Activated CD4-positive, CD25-positive, alpha-beta regulatory T cell treated with anti-CD3 and anti-CD28 coated beads, Interleukin-2, amount 50 U/mL, for 24 hours (primary cell): ENCODE results near the gene INHBA.

Source experiments
- ATAC-seq, 2 donors: fragments of 150-1000 bp; cut with Tn5 transposase; one replicate each; pipeline ENCODE4 v1.10.0; 2021; ENCODE audit warnings: mild to moderate bottlenecking in 1 of 2, moderate library complexity in 1 of 2

The INHBA gene

GRCh38 chr7:41710838-41711237, 7.9 kb upstream of the INHBA start:
- no peak for ATAC-seq

DNA sequence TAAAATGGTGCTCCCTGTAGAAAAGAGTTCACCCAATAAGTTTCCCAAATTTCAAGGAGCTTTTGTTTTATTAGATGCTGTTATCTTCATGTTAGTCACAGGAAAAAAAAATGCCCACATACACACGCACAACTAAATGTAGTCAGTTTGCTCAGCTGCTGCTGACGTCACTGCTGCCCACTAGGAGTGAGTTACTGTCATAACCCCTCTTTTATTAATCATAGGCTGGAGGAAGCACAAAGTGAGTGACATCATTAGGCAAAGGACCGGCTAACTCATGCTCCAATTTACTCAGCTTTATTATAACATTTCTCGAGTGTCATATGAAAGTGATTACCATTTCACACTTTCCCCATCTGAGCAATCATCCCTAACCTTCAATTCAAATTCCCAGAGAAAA, 6.7 kb upstream of the INHBA start:
- ATAC-seq: no peak

DNA sequence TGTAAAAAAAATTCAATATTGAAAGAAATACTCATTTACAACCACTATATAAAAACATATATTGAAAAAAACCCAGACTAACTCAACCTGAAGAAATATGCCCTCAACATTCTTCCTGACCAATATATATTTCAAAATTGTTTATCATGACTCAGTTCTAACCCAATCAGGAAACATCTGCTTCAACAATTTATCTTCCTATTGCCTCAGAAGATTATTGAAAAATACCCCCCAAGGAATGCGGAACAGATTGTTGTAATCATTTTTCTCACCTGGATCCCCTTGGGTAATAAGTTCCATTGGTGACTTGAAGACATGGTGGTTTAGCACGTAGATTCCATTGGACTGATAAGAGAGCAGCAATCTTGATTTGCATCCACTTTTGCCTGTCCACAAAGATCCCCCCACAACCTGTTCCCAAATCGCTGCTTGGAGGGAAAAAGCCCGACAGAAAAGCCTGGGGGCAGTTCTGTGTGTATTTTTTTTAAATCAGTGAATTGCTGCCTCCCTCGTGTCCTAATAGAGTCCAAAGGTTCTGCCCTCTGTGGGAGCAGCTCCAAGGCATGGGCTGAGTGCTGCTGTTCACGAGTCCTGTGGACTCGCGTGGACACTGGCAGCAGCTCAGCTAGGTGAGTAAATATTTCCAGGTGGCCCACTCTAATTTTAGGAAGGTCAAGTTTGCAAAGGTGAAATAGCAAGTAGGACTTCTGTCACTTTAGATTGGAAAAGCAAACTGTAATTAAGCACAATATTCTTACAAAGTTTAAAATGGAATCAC, 5.9 kb upstream of the INHBA start:
- no peak for ATAC-seq

GRCh38 chr7:41706228-41706930, 3.5 kb upstream of the INHBA start:
- no peak for ATAC-seq

DNA sequence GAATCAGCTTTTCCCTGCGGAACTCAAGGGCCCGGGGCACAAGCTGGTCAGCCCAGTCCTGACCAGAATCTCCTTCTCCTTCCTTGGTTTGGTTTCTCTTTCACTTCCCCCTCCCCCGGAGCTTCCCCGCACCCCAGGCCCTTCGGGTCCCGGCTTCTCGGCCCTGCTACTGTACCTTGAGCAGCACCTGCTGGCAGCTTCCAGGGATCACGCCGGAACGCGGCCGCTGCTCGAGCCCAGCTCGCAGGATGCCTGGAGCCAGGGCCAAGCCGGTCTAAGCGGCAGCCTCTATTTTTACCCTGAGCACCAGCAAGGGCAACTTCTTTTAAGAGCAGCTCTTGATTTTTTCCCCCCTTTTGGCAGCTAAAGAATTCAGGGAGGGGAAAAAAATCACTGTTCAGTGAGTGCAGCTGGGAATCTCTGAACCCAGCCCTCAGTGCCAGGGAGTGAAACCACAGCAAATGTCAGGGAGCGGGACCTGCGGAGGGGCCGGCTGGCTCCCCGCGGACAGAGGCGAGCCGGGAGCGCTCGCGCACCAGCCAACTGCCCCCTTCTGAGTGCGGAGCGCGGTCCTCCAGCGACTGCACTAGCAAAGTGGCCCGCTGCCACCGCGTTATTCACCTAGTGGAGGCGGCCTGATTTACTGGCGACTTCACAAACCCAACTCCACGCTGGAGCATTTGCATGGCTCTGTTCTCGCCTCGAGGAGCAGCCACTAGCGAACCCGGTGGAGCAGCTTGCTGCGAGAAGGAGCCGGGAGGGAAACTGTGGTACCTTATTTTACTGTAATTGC, 2.4 kb upstream of the INHBA start:
- ATAC-seq: peak; percentile 78 to 79

- ATAC-seq: no peak
Observed at GRCh38 chr7:41701068-41701941, 1.6 kb downstream of the INHBA start.

- no peak for ATAC-seq
Observed at GRCh38 chr7:41700044-41700471, 2.8 kb downstream of the INHBA start.

DNA sequence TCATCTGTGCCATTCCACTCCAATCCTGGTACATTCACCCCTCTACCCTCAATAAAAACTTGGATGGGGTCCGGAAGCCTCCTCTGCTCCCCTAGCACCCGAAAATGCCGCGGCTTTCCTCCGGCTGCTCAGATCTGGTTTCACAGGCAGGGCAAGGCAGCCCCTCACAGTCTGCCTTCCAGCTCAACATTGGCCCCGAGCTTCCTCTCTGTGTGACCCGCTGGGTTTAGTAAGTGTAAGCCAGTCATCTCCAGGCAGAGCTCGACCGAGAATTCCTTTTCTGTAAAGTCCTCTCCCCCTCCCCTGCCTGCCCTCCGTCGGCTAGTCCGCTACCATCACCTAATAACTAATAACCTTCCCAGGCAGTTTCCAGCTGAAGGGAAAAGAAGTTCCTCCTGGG, 3.4 kb downstream of the INHBA start:
- no peak for ATAC-seq

- no peak for ATAC-seq
Observed at GRCh38 chr7:41698726-41699125, 4.2 kb downstream of the INHBA start.

GRCh38 chr7:41698114-41698513, 4.8 kb downstream of the INHBA start:
- no peak for ATAC-seq

DNA sequence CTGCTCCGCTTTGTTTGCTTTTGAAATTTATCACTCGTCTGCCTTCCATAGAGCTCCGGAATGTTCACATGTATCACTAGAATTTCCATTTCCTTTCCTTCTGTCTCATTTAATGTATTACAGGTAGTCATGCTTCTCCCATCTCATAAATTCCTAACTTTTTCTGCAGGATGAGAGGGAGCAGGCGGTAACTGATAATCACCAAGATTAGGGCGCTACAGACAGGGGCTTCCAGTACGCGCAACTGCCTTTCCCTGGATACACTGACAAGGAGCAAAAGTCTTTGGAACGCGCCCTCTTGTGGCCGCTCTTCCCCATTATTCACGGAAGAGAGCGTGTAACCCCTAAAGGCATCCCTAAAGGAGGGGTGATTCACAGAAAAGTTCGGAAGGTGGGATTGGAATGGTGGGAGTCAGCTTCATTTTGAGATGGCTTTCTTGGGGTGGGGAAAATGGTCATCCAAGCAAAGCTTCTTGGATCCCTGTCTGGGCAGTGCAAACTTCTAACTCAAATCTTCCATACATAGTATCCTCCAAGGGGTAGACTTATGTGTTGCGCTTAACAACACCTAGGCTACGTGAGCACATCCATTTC, 6.5 kb downstream of the INHBA start:
- ATAC-seq: no peak

DNA sequence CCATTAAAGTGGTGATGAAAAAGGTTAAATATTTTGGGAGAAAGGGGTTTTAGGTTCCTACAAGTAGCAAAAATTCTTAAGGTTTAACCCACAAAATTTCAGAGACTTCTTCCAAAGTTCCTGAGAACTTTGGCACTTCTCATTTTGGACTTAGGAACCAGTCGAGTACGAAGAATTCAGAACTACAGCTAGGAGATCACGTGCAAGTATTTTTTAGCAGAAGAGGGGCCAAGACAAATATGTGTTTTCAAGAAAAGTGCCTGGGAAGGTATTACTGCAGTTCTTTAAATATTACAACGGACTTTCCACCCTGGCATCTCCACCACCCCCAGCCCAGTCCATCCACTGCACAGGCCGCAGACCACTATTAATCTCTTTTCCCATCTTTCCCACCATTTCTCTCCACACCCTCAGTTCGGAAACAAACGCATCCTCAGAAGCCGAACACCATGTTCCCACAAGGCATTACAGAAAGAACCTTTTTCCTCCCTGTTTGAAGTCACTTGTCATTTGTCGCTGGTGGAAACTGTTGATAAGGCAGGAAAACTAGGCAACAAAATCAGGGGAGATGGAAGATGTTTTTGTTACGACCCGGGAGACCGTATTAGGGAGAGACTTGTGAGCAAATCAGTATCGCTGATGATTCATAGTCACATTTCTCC, 7.1 kb downstream of the INHBA start:
- ATAC-seq: no peak

DNA sequence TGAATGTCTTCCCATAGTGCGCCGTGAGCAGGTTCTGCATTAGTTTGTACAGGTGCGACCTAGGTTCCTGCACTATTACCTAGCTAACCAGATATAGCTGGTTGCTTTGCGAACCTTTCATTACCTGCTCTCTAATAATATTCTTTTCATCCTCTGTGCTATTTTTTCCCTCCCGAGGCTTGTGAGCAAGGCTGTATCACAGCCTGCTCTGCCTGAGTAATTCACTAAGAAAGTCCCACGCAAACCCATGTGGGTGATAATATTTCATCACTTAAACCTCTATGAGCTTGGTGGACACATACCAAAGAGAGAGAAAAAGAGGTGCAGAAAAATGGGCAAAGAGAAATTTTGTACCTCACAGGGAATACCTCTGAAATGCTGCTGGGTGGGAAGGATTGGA, 8.4 kb downstream of the INHBA start:
- ATAC-seq: no peak

DNA sequence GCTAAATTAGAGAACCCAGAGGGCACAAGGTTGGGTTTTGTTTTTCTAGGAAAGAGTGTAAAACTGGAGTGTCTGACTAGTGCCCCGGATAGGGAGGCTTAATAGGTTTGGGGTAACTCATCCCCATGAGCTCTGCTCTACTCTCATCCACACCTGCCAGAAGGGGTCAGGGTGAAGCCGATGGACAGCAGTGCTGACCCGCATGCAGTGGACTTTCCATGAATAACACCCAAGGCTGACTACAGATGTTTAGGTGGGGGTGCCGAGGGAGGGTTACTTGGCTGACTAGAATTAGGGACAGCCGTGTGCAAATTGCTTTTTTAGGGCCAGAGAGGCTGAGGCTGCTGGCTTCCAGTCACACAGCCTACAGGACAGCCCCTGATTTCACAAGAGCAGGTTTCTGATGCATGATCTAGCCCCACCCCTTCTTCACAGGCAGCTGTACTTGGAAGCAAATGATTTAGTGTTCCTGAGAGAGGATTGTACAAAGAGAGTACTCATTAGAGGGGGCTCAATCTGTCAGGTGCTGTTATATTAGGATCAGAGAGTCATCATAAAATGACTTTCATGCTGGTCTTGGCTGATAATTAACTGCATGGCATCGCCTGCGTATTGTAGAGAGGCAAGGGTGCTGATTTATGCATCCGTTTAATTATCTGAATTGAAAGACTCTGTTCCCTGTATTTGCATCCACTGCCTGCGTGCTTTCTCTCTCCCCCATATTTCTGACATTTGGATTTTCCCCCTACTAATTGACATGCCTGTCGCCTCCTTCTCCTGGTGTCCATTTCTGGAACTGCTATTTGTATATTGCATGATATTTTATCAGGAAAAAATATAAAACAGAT, 9.5 kb downstream of the INHBA start:
- no peak for ATAC-seq

DNA sequence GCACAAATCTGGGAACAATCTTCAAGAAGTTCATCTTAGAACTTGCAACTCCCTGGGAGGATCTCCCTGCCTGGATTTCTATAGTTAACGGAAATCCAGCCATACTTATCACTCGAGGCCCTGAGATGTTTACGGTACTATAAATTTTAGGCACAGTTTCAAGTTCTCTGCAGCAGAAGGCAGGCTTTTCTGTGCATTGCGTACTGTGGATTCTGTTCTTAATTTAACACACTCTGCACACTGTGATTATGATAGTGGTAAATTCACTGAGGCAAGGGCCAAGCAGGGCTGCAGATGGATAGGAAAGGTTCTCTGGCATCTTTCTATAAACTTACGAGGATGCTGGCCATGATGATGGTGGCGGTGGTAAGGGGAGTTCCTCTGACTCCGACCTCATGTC, 10.6 kb downstream of the INHBA start:
- no peak for ATAC-seq

DNA sequence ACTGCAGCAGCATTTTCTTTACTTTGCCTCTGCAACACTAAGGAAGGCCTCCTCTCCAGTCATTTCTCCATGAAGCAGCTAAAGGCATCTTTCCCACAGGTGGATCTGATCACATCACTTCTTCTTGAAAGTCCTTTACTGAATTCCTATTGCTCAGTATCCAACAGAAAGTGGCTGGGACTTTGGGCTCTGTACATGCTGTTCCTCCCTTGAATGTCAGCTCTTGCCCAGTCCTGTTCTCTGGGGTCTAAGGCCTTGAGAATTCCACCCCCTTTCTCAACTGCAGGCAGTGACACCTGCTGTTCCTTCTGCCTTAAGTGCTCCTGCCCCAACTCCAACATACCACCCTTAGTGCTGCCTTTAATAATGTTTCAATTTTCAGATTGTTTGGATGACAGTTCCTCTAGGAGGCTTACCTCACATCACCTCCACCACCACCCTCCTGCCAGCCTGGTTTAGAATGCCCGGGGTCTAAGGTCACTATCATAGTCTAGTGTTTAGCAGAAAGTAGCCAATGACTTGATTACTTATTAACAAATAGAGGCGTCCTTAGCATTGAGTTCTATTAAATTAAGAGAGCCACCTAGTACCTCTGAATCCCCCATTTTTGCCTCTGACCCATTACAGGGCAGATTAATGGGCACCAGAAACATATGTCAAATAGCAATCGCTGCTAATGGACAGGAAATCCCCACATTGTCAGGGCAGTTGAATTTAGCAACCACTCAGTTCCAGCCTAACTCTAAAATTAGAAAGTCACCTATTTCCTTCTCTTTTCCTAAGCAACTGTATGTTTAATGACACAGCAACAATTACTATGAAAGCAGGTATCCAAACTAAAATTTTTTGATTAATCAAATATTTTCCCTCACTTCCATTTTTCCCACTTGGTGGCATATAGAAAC, 11.4 kb downstream of the INHBA start:
- ATAC-seq: no peak

DNA sequence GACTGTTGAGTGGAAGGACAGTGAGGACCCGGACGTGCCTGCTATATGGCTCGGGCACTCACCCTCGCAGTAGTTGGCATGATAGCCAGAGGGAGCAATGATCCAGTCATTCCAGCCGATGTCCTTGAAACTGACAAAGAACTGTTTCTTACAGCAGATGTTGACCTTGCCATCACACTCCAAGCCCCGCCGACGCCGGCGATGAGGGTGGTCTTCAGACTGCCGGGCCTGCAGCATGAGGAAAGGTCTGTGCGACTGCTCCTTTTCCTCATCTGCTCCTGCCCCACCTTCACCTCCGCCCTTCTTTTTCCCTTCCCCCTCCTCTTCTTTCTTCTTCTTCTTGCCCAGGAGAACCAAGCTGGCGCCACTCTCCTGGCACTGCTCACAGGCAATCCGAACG, 13.1 kb downstream of the INHBA start:
- ATAC-seq: no peak

- ATAC-seq: no peak
Observed at GRCh38 chr7:41688906-41689305, 14.0 kb downstream of the INHBA start.

DNA sequence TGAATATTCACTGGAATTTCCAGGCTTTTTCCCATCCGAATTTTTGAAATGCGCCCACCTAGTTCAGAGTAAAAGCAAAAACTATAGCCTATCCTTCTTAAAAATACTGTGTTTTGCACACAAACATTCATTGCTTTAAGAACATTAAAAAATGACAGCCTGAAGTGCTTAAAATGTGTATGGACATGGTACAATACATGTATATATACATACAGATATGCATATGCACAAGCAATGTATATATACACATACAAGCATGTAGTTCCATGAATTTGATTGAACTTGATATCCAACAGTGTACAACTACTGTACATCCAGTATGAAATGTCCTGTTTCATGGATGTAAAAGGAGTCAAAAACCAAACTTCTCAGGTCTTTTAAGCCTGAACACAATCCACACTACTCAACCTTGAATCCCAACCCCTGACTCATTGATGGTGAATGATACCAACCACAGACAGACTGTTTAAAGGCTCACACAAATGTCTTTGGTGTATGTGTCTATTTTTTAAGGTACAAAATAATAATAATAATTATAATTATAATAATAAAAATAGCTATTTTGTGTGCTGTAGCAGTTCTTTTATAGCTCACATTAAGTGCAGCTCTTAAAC, 14.8 kb downstream of the INHBA start:
- no peak for ATAC-seq
